Right renal pelvis (tissue), 4 donors: ENCODE measurements around the gene HHIP. TPM values are rescaled to one million over a fixed set of nuclear protein-coding genes. Genes with fewer than 3 reads are reported as not detected.

ENCODE experiments used
- DNase-seq, 4 donors: peaks; one replicate each; pipeline ENCODE4 v3.0.0-alpha.2; 2013; ENCODE audit warnings: low read depth in 4 of 4, low spot score in 3 of 4, missing footprints in 1 of 4
- polyA plus RNA-seq, 4 donors: library from polyadenylated mRNA; unstranded; fragments of 120-200 nt; gene quantifications; one replicate each; pipeline ENCODE4 v1.2.1, GENCODE V29; 2013; ENCODE audit not compliant: insufficient read length in 4 of 4

Gene HHIP
- polyA plus RNA-seq = 1 to 10 TPM; 2.5 to 3.0 (median 2.7) TPM

DNA sequence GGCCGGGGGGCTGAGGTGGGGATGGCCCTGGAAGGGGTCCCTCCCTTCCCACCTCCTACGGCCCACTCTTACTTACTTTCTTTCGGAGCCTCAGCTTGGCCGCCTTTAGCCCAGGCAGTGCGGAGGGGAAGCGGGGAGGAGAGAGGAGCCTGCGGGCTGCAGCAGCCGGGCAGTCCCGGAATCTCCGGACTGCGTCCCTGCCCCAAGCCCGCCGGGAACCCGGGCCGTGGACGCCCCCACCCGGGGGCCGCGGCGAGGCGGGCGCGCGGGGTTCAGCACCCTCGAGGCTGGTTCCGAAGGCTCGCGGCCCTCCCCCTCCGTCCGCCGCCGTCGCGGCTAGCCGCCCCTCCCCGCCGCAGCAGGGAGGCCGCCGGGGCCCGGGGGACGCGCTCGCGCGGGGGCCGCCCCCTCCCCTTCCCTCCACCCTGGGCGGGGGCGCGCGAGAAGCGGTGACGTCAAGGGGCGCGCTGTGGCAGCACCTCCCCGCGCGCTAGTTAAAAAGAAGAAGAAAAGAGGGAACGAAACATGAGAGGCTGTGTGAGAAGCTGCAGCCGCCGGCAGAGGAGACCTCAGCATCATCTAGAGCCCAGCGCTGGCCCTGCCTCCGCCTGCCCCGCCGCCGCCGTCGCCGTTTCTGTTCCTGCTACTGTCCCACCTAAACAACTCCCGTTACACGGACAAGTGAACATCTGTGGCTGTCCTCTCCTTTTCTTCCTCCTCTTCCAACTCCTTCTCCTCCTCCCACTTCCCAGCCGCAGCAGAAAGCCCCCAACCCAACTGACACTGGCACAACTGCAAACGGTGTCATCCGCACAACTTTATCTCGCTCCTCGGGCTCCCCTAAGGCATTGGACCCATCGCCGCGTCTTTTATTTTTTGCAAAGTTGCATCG is at the start of gene HHIP:
TSS of gene HHIP (plus strand) at position 526 of the 892 bp plus-strand sequence. CDS start 520 bp downstream, outside the sequence.
- peak in 2 of 4 donors; percentile 35 to 60 for DNase-seq

DNA sequence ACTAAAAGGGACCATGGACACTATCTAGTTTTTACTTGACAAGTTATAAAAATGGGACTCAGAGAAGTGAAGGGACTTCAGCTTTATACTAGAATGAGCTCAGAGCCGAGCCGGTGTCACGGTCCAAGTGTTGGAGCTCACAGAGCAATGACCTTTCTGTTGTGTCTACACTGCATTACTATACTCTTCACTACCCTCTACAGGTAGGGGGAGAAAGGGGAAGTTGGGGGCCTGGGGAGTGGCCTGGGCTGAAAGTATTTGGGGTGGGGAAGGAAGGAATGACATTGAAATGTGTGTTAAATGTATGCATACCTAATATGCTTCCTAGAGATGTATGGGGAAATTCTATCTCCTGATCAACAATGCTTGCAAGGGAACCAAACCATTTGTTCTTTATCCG is 48.8 kb upstream of the HHIP start:
- no peak for DNase-seq

- no peak for DNase-seq
Measured at GRCh38 chr4:144599621-144600020, 46.3 kb upstream of the HHIP start.

DNA sequence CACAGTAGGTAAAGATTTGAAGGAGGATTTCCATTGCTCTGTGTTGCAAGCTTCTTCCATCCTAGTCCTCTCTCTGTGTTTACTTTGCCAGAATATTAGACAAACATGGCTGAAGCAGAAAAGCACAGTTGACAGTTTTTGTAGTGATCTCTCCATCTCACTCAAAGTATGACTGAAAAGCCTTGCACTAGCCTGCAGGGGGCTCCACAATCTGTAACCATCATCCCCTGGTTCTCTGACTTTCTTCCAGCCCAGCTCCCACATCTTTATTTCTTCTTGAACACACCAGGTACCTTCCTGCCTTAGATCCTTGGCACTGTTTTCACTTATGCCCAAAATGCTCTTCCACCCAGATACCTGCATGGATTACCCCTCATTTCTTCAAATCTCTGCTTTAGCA is 34.1 kb upstream of the HHIP start:
- no peak for DNase-seq

DNA sequence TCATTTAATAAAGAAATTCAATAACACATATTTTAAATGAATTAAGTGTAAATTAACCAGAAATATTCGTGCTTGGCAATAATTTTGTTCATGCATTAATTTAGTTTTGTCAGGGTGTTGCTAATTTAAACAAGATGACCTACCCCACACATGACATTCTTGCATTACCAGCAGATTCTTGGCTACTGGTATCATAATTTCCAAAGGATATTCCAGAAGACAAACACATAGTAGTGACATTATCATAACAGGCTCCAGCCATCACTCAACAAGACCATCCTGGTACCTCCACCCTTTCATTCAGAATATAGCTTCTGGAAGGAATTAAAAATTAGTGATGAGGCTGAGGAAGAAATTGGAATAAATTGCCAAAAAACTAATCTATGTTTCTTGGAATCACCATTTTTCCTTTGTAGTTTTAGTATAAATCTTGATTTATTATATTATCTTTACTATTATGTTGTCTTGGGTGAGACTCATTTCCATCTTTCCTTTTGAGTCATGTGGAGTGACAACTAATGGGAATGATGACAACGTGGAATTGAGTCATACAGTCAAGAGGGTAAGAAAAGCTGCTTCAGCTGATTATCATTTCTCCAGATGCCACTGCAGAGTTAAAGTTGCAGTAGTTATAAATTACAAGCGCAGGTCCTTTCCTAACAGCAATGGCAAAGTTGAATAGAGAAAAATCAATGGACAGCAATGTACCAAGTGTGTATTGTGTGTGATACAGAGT is 30.9 kb upstream of the HHIP start:
- DNase-seq = no peak

- no peak for DNase-seq
Measured at GRCh38 chr4:144621681-144622080, 24.3 kb upstream of the HHIP start.

DNA sequence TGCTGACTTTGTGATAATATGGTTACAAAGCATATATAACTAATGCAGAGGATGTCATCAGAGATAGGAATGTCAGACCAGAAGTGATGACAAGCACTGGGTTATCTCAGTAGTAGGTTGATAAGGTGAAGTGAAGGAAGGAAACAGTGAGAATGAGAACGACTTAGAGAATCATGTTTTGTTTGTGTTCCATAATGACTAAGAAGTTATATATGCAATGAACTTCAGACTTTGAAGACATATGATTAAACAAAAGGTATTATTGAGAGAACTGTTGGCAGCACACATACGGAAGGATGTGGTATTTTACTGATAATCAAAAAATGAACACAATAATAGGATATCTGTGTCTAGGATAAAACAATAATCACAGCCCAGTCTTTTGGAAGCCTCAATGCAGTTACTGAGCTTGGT is 18.3 kb upstream of the HHIP start:
- no peak for DNase-seq

- DNase-seq = no peak
Measured at GRCh38 chr4:144633215-144633614, 12.7 kb upstream of the HHIP start.

DNA sequence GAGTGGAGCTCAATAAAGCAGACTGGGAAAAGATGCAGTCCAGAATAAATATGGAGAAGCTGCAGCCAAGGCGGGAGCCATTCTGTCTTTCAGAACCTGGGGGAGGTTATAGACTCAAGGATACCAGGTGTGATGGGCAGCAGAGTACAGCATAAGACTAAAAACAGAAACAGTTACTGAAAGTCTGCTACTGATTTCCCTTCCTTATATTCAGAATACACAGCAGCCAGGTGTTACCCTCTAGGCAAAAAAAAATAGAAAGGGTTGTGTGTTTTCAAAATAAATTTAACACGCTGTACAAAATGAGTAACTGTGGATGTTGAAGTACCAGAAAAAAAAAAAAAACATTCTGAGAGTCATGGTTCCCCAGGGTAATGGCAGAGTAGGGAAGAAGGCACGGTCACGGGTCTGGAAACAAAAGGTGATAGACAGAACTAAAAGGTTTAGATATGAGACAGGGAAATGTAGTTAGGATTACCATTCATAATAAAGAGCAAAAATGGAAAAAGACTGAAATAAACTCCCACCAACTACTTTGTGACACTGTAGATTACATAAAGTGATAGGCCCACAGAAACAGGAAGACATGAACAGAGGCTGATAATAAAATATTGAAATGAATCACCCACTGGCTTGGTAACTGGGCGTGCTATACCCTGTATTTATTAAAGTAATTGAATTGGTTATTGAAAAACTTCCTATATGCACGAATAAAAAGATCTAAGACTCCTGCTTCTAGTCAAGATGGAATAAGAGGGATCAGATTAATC is 10.8 kb upstream of the HHIP start:
- DNase-seq = no peak

DNA sequence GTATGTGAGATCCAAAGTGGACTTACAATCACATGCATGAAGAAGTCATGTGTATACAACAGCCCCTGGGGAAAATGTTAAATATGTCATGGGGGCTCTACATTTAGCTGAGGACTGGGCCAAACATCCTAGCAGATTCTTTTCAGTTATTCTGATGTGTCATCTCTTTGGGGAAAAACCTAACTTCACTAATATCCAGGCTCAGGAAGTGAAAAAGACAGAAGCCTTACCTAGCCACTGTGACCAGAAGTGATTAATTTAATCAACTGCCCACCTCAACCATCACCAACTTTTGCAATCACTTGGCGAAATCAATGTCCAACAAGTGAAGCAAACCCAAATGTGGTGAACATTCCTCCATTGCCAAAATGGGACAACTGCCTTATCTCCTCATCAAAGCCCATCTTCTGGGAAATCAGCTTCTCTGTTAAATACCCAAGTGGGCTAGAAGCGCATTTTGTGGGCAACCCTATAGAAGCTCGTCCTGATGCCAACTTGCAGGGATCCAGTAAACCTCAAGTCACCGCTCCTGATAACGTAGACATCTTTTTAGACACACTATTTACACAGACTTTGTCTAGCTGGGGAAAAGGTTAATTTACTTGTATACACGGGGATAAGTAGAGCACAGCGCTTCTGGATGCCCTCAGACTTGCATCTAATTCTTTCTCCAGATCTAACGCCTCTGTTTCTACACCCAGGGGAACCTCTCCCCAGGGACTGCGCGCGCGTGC is 1.4 kb upstream of the HHIP start:
- no peak for DNase-seq

- DNase-seq = no peak
Measured at GRCh38 chr4:144645102-144645630, 790 bp upstream of the HHIP start.

DNA sequence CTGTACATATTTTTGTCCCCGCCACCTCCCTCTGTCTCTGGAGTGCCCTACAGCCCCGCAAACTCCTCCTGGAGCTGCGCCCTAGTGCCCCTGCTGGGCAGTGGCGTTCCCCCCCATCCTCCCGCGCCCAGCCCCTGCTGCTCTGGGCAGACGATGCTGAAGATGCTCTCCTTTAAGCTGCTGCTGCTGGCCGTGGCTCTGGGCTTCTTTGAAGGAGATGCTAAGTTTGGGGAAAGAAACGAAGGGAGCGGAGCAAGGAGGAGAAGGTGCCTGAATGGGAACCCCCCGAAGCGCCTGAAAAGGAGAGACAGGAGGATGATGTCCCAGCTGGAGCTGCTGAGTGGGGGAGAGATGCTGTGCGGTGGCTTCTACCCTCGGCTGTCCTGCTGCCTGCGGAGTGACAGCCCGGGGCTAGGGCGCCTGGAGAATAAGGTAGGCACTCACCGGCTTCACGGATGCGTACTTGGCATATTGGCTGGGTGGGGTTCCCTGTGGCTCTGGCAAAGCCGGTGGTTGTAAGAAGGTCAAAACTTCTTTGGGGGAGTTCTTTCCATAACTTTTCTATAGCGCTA is 653 bp downstream of the HHIP start:
- DNase-seq = peak in 1 of 4 donors; percentile 16

DNA sequence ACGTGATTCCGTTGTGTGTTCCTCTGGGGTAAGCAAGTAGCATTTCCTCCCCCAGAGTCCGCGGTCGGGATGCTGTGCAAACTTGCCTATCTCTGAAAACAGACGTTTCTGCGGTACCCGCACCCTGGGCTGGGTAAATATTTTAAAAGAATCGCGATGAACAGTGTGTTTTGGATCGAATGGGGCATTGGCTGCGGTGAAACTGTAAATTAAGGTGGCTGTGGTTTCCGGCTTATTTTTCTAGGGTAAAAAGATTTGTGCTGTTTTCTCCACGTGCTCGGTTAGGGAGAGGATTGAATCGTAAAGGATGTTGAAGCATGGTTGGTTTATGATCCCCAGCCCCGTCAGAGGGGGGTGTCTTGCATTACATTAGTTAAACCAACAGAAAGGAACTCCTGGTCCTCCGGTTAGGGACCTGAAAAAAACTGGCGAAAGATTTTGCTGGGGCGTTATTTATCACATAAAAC is 1.2 kb downstream of the HHIP start:
- peak in 1 of 4 donors; percentile 25 for DNase-seq

DNA sequence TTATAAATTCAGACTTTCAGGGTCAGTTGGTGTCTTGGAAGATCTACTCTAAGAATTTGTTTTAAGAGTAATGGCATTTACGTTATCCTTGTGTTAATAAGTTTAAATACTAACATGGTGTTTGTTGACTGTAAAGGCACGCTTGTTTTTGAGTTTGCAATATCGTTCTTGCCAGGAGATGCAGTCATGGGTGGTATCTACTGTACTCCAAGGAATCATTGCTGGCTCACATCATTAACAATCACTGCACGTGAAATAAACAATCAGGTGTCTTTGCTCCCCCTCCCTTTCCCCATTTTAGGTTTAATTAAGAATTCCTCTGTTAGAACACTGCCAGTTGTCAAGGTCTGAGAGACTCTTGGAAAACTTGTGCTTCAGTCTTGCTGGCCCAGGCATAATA is 1.6 kb downstream of the HHIP start:
- no peak for DNase-seq

DNA sequence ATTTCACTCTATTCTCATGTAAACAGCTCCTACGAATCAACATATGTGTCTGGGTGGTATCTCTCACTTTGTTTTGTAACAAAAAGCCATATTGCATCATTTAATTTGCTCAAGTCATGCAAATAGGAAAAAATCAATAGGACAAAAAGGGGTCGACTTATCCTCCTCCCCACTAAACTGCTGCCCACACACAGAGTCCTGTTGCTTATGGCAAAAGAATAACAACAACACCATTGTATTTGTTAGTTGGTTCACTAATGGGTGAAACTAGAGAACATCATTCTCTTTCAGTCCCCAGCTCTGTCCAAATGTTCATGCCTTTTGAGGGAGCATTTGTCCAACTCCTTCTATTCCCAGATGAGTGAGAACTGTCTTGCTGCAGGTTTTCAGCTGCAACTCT is 2.1 kb downstream of the HHIP start:
- DNase-seq = no peak

- DNase-seq = no peak
Measured at GRCh38 chr4:144649646-144650045, 3.7 kb downstream of the HHIP start.

DNA sequence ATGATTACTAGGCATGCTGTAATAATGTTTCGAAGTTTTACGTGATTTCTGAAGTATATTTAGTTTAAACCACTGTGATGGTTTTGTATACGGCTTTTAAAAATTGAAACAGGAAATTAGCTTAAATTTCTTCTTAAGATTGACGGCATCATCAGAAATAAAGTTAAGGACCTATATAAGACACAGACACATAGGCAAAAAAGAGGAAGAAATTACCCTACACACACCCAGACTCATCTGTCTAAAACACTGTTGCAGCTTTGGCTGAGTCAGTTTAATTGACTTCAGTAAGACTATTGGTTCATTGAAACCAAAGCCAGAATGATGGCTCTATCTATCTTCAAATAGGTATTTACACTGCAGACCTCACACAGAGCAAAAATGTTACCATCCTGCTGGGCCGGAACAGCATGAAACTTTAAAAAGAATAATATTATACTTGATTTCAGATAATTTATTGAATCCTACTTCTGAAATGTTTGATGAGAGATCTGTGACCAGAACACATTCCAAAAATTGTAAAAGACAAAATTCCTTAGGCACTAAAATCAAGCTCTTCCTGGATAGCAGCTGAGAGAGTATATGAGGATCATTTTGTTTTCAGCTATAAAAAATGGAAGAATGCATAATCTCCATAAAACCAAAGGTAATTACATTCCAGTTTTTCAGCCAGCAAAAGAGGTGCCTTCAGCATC is 4.5 kb downstream of the HHIP start:
- DNase-seq = no peak

DNA sequence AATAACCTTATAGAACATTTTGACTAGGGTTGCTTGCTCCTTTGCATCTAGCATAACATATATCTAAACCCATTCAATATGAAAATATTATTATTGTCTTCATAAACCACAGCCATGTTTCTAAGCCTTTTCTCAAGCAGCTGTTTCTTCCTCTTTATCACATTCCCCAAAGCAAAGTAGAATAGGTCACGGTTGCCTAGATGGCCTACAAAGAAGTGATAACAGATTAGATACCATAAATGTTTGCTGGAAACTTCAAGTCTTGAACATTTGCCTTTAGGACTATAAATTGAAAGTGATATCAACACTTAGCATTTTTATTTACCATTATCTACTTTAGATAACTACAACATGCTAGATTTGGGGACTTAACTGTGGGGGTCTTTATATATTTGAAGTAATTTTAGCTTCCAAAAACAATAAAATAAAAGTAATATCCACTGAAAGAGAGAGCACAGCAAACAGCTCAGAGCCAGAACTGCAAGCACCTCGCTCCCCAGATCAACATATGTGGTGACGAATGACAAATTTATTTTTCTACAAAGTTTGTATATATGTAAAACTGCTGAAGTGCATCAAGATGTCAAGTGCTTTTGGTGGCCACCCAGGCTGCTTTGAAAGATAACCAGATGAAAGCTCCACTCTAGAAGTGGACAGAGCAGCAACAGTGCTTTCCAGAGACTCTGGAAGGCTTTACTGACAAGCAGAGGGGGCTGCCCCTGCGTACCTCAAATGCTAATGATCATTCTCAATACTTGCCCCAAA is 8.0 kb downstream of the HHIP start:
- DNase-seq = no peak
